Mesodermal cell (in vitro differentiated cells): ENCODE results near the gene CACNA1C.

Experiments
- H3K27ac ChIP-seq: 2 replicates; pipeline ENCODE4 v1.7.0; 2013; ENCODE audit warnings: mild to moderate bottlenecking, low read depth, low read length, moderate library complexity; ENCODE audit not compliant: severe bottlenecking
- H3K36me3 ChIP-seq: 2 replicates; pipeline ENCODE4 v1.7.1; 2013; ENCODE audit warnings: mild to moderate bottlenecking, low read length, moderate library complexity; ENCODE audit not compliant: control insufficient read depth, insufficient read depth
- H3K4me1 ChIP-seq: one replicate; pipeline ENCODE4 v1.7.1; 2013; ENCODE audit warnings: mild to moderate bottlenecking, low read length; ENCODE audit not compliant: insufficient read depth, control insufficient read depth, poor library complexity, severe bottlenecking
- H3K4me3 ChIP-seq: 2 replicates; pipeline ENCODE4 v1.7.0; 2013; ENCODE audit warnings: low read length, control low read depth, mild to moderate bottlenecking; ENCODE audit not compliant: insufficient read depth, poor library complexity, severe bottlenecking; ENCODE audit errors: extremely low read depth
- H3K9me3 ChIP-seq: 2 replicates; pipeline ENCODE4 v1.7.1; 2013; ENCODE audit warnings: mild to moderate bottlenecking, low read length, moderate library complexity; ENCODE audit not compliant: control insufficient read depth
- WGBS, 2 experiments: methylation state at CpG; one replicate each; pipeline ENCODE4 v1.1.5; 2013; ENCODE audit warnings: missing lambda C conversion rate in 2 of 2; ENCODE audit not compliant: insufficient coverage in 2 of 2; 5-methylcytosine and 5-hydroxymethylcytosine counted together

CACNA1C gene

DNA sequence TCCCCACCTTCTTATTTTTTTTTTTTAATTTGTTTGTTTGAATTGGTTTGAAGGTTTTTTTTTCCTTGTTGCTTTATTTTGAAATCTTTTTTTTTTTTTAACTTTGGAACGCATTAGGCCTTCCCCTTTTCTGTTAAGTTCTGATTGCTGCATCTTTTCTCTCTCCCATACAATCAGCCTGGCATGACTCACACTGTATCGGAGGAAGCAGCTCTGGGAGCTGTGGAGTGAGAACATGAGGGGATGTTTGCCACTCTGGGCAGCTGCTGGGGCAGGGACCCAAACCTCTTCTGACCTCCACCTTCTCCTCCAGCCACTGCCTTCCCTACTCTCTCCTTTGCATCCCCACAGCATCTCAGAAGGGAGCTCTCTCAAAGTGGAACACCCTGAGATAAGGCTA, 581.7 kb downstream of the CACNA1C start:
- H3K36me3 ChIP-seq = no peaks in the 10 kb centered on the region
- WGBS, 2 experiments = no CpG with 5 or more reads among the region's 2 CpGs
- no peak overlapping the region for H3K27ac ChIP-seq
- H3K4me3 ChIP-seq = no peak overlapping the region
- H3K9me3 ChIP-seq = peaks cover 6% of the 10 kb centered on the region
- peaks cover 16% of the 10 kb centered on the region for H3K4me1 ChIP-seq

DNA sequence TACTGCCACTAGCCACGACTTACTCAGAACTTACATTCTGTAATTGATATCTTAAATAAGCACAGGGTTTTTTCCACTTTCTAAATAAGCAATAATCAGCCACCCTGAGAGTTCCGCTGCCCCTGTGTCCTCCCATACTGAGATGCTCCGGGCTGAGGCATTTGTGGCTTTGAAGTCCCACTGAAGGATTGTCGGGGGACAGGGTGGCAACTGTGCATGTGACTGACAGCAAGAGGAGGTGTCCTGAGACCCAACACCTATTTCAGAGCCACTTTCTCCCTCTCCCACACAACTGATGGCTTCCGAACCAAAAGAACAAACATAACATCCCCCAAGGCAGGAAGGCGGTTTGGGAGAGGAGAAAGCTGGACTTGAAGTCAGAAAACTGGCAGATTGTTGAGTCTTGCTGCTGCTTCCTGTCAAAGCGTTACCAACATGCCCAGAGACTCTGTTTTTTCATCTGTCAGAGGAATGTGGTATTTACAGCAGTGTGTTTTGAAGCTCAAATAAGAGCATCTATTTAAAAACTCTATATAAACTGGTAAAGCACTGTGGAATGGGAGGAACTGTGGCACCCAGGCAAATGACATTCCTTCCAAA, 584.1 kb downstream of the CACNA1C start:
- Histone ChIP-seq H3K27ac (no peak overlapping the region), H3K4me3 (no peak overlapping the region), H3K4me1 (peaks cover 23% of the 10 kb centered on the region), H3K9me3 (peaks cover 6% of the 10 kb centered on the region), H3K36me3 (no peaks in the 10 kb centered on the region)
- 90% methylated on average over 3 to 4 of the region's 7 CpGs for WGBS, 2 experiments

DNA sequence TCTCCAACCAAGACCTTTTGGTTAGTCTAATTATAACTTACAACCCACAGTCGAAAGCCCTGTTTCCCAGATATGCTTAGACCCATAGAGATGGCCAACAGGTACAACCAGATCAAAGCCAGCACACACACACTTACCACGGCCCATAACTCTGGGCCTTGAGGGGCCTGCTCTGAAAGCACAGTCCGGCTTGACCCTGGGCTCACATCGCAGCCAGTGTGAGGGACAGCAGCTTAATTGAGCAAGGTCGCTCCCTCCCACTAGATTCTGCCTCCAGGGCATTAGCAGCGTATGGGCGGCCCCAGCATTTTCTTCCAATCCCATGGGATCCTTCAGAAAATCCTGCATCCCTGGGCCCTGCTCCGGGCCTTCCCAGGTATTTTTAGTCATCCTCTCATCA, 584.6 kb downstream of the CACNA1C start:
- H3K27ac ChIP-seq = no peak overlapping the region
- H3K36me3 ChIP-seq = no peaks in the 10 kb centered on the region
- 81 to 92% methylated on average over 6 to 7 of the region's 8 CpGs for WGBS, 2 experiments
- H3K4me3 ChIP-seq = no peak overlapping the region
- peaks cover 23% of the 10 kb centered on the region for H3K4me1 ChIP-seq
- peaks cover 6% of the 10 kb centered on the region for H3K9me3 ChIP-seq

DNA sequence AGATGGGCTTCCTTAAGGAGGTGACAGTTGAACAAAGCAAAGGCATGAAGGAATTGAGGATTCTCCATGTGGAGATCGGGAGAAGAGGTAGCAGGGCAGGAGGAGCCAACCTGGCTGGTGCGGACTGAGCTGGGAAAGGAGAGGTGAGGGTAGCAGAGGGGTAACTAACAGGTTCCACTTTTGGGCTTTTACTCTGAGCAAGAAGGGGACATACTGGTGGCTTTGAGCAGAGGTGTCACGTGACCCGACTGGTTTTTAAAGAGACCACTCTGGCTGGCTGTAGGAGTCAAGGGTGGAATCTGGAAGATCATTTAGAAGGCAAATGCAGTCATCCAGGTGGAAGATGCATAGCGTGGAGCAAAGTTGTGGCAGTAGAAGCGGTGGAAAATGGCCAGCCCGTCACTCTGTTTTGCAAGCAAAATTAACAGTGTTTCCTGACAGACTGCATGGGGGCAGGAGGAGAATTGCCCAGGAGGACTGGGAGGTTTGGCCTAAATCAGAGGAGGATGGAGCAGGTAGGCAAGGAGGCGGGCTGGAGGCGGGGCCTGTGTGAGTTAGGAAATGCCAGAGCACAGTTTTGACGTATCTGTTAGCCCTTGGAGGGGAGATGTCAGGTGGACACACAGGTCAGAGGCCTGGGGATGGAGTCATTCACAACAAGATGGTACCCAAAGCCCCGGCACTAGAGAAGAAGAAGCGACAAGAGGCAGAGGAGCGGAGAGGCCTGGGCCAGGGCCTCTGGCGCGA, 585.7 kb downstream of the CACNA1C start:
- Histone ChIP-seq H3K36me3 (no peaks in the 10 kb centered on the region), H3K4me3 (no peak overlapping the region), H3K9me3 (peaks cover 6% of the 10 kb centered on the region), H3K27ac (no peak overlapping the region), H3K4me1 (peaks cover 23% of the 10 kb centered on the region)
- 89 to 90% methylated on average over 14 to 15 of the region's 15 CpGs for WGBS, 2 experiments

DNA sequence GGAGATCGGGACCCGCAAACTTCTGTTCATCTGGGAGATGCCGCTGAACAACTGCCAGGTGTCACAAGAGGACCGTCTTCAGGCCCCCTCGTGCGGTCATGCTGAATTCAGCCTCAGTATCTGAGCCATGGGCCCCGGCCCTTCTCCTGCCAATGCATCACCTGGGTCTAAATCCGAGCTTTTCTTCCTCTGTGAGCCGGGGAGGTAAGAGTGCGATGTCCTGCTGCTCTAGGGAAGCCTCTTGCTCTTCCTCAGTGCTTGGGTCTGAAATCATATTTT, 586.2 kb downstream of the CACNA1C start:
- H3K27ac ChIP-seq = no peak overlapping the region
- H3K4me3 ChIP-seq = no peak overlapping the region
- H3K9me3 ChIP-seq = peaks cover 6% of the 10 kb centered on the region
- 94 to 95% methylated on average over 9 to 10 of the region's 10 CpGs for WGBS, 2 experiments
- no peaks in the 10 kb centered on the region for H3K36me3 ChIP-seq
- peaks cover 23% of the 10 kb centered on the region for H3K4me1 ChIP-seq

DNA sequence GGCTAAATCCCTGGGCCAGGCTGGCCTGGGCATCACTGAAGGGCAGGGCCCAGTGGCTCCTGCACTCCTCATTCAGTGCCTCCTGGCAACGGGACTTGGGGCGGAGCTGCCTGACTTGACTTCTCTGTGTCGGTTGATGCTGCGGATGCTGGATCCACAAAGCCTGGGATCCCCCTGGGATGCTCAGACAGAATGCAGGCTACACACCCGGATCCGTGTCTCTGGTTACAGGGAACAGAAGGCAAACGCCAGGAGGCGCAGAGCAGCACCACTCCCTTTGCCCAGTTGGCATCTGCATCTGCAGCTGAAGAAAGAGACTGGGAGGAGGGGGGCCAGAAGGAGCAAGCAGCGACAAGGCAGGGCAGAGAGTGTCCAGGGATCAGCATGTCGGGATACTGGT, 587.5 kb downstream of the CACNA1C start:
- H3K36me3 ChIP-seq = no peaks in the 10 kb centered on the region
- no peaks in the 10 kb centered on the region for H3K9me3 ChIP-seq
- peak overlapping the region; percentile 83 for H3K27ac ChIP-seq
- WGBS, 2 experiments = 91 to 92% methylated on average over 7 to 9 of the region's 10 CpGs
- H3K4me1 ChIP-seq = peaks cover 23% of the 10 kb centered on the region
- H3K4me3 ChIP-seq = no peak overlapping the region

DNA sequence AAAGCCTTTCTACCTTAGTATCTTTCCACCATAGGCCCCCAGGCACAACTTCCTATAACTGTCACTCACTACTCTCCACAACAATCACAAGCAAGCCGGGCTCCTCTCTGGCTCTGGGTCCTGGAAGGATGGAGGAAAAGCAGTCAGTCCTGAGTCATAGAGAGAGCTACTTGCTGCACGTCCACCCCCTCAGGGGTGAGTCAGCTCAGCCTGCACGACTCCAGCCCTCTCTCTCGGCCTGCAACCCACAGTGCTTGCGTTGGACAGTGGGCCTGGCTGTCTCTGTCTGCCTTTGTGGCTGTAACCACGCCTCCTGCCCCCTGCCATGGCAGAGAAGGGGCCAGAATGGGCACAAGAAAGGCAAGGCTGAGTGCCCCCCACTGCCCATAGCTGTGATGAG, 587.9 kb downstream of the CACNA1C start:
- H3K36me3 ChIP-seq = no peaks in the 10 kb centered on the region
- peaks cover 23% of the 10 kb centered on the region for H3K4me1 ChIP-seq
- peak overlapping the region; percentile 83 for H3K27ac ChIP-seq
- H3K9me3 ChIP-seq = no peaks in the 10 kb centered on the region
- no peak overlapping the region for H3K4me3 ChIP-seq
- 33 to 37% methylated on average over 4 to 5 of the region's 6 CpGs for WGBS, 2 experiments

DNA sequence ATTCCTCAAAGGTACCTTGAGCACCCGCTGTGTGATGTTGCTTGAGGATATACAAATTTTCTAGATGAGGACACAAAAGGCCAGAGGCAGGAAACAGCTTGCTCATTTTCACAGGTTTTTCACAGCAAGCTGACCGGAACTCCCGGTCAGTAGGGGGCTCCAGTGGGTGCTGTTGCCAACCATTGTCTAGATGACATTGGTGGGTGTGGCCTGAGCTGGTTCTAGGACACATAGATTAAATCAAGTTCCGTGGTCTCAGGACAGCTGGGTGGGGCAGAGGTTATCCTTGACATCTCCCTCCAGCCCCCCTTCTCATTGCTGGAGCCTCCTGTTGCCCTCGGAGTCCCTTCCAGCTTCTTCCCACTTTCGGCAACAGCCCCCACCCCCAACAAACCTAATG, 588.4 kb downstream of the CACNA1C start:
- Histone ChIP-seq H3K4me1 (peaks cover 23% of the 10 kb centered on the region), H3K9me3 (no peaks in the 10 kb centered on the region), H3K4me3 (no peak overlapping the region), H3K27ac (peak overlapping the region; percentile 83), H3K36me3 (no peaks in the 10 kb centered on the region)
- WGBS, 2 experiments = 58 to 59% methylated on average over 3 of the region's 6 CpGs

DNA sequence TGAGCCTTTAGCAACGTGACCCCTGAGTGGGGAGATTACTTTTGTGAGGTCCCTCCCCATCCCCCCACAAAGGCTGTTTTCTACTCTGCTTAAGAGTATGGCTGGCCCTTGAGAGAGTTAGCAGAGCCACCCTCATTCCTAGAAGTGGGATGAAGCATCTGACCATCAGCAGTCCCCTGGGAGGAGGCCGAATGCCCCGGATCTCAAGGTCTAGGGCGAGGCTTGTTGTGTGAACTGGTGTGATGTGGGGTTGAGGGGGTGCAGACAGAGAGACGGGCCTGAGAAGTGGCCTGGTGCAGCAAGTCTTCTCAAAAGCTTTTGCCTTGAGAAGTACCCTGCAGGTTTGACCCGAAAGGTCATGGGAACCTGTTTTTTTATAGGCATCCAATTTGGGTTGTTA, 589.0 kb downstream of the CACNA1C start:
- Histone ChIP-seq H3K27ac (no peak overlapping the region), H3K9me3 (no peaks in the 10 kb centered on the region)
- WGBS, 2 experiments = 91 to 94% methylated on average over 4 to 5 of the region's 6 CpGs

DNA sequence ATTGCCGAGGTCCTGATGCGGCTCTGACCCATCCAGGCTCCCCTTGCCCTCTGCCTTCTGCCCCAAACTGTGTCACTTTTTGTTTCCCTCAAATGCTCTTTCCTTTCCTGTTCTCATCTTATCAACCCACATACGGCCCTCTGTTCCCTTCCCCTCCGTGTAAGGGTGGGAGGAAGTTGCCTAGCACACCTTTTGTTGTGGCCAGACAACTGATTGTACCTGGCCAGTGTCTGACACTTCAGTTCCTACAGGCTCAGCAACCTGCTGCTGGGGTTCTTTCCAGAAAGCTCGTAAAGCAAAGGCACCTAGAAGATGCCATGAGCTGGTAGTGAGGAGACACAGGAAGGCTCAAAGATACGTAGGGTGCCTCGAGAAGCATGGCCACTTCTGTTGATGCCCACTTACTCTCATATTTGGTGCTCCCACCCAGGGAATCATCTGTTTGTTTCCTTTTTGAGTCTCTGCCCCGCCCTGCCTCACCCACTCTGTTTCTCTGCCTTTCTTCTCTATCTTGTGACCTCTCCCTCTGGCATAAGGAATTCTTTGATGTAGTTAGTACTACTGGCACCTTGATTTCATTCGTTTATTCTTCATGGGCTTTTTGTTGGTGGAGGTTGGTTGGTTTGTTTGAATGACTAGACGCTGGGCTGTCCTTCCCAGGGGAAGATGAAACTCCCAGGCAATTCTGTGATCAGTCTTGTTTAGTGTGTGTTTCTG, 589.5 kb downstream of the CACNA1C start:
- 89 to 98% methylated on average over 6 to 7 of the region's 10 CpGs for WGBS, 2 experiments
- Histone ChIP-seq H3K27ac (no peak overlapping the region), H3K9me3 (no peaks in the 10 kb centered on the region), H3K4me1 (peaks cover 13% of the 10 kb centered on the region), H3K36me3 (no peaks in the 10 kb centered on the region), H3K4me3 (no peak overlapping the region)

More for the DNA sequence above, 589.0 kb downstream of the CACNA1C start:
- Histone ChIP-seq H3K4me1 (peaks cover 19% of the 10 kb centered on the region), H3K4me3 (no peak overlapping the region), H3K36me3 (no peaks in the 10 kb centered on the region)
